Esophagus squamous epithelium (tissue), 4 donors: ENCODE data around the gene JAZF1.

Experiments
- POLR2A ChIP-seq, 4 donors: fragments of 450-650 bp; IDR thresholded peaks; one replicate each; pipeline ENCODE4 v1.6.1; 2017; ENCODE audit warnings: antibody characterized with exemption in 4 of 4, mild to moderate bottlenecking in 4 of 4, moderate library complexity in 3 of 4
- TF ChIP-seq, protein P1 (sequence below), 6 experiments: fragments of 450-650 bp in 4 of 6; fragments of 200-600 bp in 2 of 6; sonication (generic) in 2 of 6; IDR thresholded peaks; one replicate each; pipeline ENCODE4 v1.5.1; 2016 to 2019; ENCODE audit warnings: antibody characterized with exemption in 6 of 6, mild to moderate bottlenecking in 4 of 6, moderate library complexity in 4 of 6

DNA sequence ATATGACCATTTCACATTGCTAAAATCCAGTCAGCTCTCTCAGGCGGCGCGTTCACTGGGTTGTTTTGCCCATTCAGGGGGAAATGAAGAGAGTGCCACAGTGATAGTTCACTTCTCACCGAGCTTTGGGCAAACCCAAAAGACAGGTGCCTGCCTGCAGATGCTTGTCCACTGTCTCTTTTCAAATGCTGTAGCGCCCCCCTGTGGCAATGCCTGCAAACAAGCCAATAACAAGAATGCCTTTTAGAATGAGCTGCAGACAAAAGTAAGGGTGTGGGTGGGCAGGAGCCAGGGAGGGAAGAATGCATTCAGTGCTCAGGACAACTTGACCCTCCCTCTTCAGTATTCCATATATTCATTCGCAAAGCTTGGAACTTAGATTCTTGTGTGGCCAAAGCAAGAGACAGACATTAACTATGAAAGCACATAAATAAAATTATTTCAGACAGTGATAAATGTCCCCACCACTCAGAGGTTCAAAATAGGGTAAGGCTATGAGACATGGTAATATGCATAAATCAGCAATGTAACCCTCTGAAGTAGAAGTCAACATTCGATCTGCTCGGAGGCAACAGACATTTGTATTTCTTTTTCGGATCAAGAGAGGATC lies 86.9 kb downstream of the JAZF1 start:
- TF ChIP-seq, protein P1, sequence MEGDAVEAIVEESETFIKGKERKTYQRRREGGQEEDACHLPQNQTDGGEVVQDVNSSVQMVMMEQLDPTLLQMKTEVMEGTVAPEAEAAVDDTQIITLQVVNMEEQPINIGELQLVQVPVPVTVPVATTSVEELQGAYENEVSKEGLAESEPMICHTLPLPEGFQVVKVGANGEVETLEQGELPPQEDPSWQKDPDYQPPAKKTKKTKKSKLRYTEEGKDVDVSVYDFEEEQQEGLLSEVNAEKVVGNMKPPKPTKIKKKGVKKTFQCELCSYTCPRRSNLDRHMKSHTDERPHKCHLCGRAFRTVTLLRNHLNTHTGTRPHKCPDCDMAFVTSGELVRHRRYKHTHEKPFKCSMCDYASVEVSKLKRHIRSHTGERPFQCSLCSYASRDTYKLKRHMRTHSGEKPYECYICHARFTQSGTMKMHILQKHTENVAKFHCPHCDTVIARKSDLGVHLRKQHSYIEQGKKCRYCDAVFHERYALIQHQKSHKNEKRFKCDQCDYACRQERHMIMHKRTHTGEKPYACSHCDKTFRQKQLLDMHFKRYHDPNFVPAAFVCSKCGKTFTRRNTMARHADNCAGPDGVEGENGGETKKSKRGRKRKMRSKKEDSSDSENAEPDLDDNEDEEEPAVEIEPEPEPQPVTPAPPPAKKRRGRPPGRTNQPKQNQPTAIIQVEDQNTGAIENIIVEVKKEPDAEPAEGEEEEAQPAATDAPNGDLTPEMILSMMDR (IDR thresholded peaks at IDR 0.05) = peak in 5 of 6 experiments; percentile 16 to 50 (median 42)
- no peak for TF ChIP-seq POLR2A (IDR thresholded peaks at IDR 0.05)
